Esophagus squamous epithelium (tissue), 4 donors: Measurements from ENCODE around the gene HOXC10.

Experiments used
- CTCF ChIP-seq, 6 experiments: fragments of 450-650 bp in 4 of 6; fragments of 200-600 bp in 2 of 6; sonication (generic) in 2 of 6; IDR thresholded peaks; one replicate each; pipeline ENCODE4 v1.5.1; 2016 to 2019; ENCODE audit warnings: antibody characterized with exemption in 6 of 6, mild to moderate bottlenecking in 4 of 6, moderate library complexity in 4 of 6
- POLR2A ChIP-seq, 4 donors: fragments of 450-650 bp; IDR thresholded peaks; one replicate each; pipeline ENCODE4 v1.6.1; 2017; ENCODE audit warnings: antibody characterized with exemption in 4 of 4, mild to moderate bottlenecking in 4 of 4, moderate library complexity in 3 of 4

- TF ChIP-seq CTCF (IDR thresholded peaks at IDR 0.05) (no peak), POLR2A (IDR thresholded peaks at IDR 0.05) (no peak)
Measured at GRCh38 chr12:54031480-54031879, 46.5 kb downstream of the HOXC10 start.
